HUES48 (cell line): ENCODE results near the gene AHCYL2.

Experiments
- H3K27ac ChIP-seq: one replicate; pipeline ENCODE4 v1.7.0; 2013; ENCODE audit warnings: low read depth, low read length, inconsistent platforms
- H3K27me3 ChIP-seq: 2 replicates; pipeline ENCODE4 v1.6.1; 2013; ENCODE audit warnings: mild to moderate bottlenecking, low read length; ENCODE audit not compliant: control insufficient read depth, insufficient read depth
- H3K36me3 ChIP-seq: 2 replicates; pipeline ENCODE4 v1.6.1; 2013; ENCODE audit warnings: low read length; ENCODE audit not compliant: control insufficient read depth, insufficient read depth
- H3K4me1 ChIP-seq: 2 replicates; pipeline ENCODE4 v1.6.1; 2013; ENCODE audit warnings: mild to moderate bottlenecking, low read length; ENCODE audit not compliant: control insufficient read depth, insufficient read depth
- H3K4me3 ChIP-seq: 2 replicates; pipeline ENCODE4 v1.5.1; 2013; ENCODE audit warnings: mild to moderate bottlenecking, low read depth, low read length
- H3K9ac ChIP-seq: 2 replicates; pipeline ENCODE4 v1.6.1; 2013; ENCODE audit warnings: mild to moderate bottlenecking, low read depth, low read length, moderate library complexity
- H3K9me3 ChIP-seq: 2 replicates; pipeline ENCODE4 v1.6.1; 2013; ENCODE audit warnings: low read length; ENCODE audit not compliant: control insufficient read depth, insufficient read depth

The AHCYL2 gene

DNA sequence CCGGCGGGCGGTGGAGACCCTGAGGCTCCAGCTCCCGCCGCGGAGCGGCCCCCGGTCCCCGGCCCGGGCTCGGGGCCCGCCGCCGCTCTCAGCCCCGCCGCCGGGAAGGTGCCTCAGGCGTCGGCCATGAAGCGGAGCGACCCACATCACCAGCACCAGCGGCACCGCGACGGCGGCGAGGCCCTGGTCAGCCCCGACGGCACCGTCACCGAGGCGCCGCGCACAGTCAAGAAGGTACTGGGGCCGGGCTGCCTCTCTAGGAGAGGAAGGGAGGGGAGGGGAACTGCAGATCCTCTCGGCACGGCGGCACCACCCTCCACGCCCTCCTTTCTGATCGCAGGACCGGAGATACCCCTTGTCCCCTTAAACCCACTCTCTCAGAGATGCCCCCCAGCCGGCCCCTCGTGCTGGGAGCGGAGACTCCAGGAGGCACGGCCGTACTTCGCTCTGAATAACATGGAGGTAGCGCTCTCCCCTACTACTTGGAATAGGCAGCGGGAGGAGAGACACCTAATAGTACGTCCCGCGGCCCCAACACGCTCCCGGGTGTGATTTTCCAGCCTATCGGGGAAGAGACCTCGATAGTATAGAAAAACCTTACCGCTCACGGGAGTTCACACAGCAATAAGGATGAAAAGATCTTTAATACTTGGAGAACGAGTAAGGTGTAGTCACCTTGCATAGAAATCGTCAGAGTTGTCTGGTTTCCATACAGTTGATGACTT, 538 bp downstream of the AHCYL2 start:
- H3K36me3 ChIP-seq, result no peaks in the 10 kb centered on the region
- peak overlapping the region; percentile 76 for H3K27ac ChIP-seq

DNA sequence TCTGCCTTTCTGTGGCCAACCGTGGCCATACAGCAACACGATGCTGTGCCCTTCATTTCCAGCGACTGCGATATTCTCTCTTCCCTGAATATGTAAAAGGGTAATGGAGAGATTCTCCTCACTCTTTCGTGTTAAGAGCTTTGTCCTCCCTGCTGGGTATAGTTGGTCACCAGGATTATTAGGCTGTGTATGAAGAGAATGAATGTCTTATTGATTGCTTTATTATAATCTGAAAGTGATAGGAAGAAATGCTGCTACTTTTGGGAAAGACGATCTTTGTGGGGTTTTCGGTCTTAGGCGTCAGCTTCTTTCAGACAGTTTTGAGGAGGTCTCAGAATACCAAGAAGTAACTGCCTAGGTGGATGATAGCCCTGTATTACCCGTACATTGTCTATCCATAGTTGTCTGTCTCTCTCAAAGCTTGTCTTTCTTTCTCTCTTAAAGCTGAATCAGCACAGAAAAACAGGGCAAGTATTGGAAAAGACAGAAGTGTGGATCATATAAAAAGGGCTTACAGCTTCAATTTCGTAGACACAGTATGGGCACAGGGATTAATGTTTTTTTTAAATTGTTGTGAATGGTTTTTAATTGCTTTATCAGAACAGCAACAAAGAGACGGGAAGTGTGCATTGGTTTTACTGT, 1.2 kb downstream of the AHCYL2 start:
- H3K4me1 ChIP-seq, result peaks cover 9% of the 10 kb centered on the region
- peak overlapping the region; percentile 88 for H3K4me3 ChIP-seq
- 0 out of 2 replicates have a peak, but pooled peaks cover 3% of the 10 kb centered on the region for H3K27me3 ChIP-seq
- peak overlapping the region; percentile 59 for H3K9ac ChIP-seq
- no peaks in the 10 kb centered on the region for H3K9me3 ChIP-seq
- H3K27ac ChIP-seq, result no peak overlapping the region
- H3K36me3 ChIP-seq, result no peaks in the 10 kb centered on the region

More for the DNA sequence above, 538 bp downstream of the AHCYL2 start:
- no peaks in the 10 kb centered on the region for H3K9me3 ChIP-seq
- peak overlapping the region; percentile 88 for H3K4me3 ChIP-seq
- peaks cover 9% of the 10 kb centered on the region for H3K4me1 ChIP-seq
- peak overlapping the region; percentile 59 for H3K9ac ChIP-seq
- 0 out of 2 replicates have a peak, but pooled peaks cover 3% of the 10 kb centered on the region for H3K27me3 ChIP-seq

DNA sequence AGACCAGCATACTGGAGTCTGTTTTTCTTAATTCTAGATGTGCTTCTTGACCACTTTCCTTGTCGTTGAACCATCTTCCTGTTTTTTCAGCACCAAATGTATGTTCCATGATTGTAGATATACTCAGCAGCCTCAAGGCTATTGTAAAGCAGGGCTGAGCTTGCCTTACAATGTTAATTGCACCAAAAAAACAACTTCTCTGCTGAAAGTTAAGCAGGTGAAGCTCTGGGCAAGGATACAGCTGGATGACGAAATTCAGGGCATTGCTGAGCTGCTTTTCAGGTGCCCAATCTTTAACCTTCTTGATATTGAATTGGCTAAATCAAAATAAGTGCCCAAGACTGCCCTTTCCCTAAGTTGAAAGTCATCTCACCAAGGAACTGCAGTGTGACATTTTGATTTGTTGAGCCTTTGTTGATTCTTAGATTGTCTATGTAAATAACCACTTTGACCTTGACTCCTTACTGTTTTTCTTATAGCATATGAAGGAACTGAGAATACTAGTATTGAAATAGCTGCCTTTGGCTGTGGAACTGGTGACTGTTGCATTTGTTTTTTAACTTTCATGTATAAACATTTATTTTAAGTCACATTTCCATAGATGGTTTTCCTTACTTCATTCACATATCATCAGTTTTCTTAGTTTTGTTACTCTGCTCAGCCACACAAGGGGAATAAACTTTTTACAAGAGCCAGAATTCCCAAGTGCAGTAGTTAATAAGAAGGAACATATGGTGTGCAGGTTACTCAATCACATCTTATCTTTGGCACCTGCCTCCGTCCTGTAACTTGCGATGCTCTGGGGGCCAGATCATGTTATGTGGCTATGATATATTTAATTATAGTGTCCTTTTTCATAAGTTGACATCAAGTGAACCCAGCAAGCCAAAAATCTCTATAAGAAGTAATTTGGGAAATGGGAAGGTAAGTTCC, 3.1 kb downstream of the AHCYL2 start:
- Histone ChIP-seq H3K9ac (no peak overlapping the region), H3K36me3 (no peaks in the 10 kb centered on the region), H3K9me3 (no peaks in the 10 kb centered on the region), H3K27ac (no peak overlapping the region), H3K27me3 (0 out of 2 replicates have a peak, but pooled peaks cover 3% of the 10 kb centered on the region), H3K4me1 (peaks cover 9% of the 10 kb centered on the region), H3K4me3 (no peak overlapping the region)

DNA sequence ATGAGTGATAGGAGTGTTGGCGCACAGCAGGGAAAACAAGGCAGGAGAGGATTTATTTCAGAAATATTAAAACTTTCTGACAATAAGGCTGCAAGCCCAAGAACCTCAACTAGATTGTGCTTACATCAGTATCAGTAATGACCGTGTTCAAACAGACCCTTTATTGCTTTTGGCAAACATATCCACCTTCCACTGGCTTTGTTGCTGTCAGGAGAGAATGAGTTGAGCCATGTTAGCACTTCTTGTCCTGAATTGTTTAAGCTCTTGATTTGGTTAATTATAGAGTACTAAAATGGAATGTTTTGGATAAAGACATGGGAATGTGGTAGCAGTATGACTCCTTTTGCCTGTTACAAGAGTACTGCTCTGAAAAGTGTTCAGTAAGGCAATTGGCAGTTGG, 3.8 kb downstream of the AHCYL2 start:
- no peak overlapping the region for H3K4me3 ChIP-seq
- H3K9ac ChIP-seq, result no peak overlapping the region
- H3K9me3 ChIP-seq, result no peaks in the 10 kb centered on the region
- H3K27me3 ChIP-seq, result 0 out of 2 replicates have a peak, but pooled peaks cover 3% of the 10 kb centered on the region
- H3K4me1 ChIP-seq, result peaks cover 9% of the 10 kb centered on the region
- H3K27ac ChIP-seq, result no peak overlapping the region
- H3K36me3 ChIP-seq, result no peaks in the 10 kb centered on the region

DNA sequence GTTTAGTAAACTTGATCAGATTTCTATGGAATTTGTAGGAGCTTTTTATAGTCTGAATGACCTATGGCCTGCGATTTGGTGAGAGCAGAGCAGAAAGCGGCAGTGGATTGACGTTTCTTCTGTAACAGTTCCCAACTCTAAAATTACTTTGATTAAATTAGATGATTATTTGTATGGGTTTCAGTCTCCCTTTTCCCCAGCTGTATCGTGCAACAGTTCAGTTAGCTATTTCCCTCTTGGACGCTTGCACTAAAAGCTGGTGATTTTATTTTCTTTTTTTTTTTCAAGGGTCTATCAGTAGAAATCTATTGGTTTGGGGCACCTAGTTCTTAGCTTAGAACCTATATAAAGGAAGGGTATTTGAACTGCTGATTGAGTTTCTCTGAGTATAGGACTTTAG, 6.8 kb downstream of the AHCYL2 start:
- no peak overlapping the region for H3K9ac ChIP-seq
- peaks cover 4% of the 10 kb centered on the region for H3K4me1 ChIP-seq
- no peaks in the 10 kb centered on the region for H3K36me3 ChIP-seq
- no peaks in the 10 kb centered on the region for H3K27me3 ChIP-seq
- H3K4me3 ChIP-seq, result no peak overlapping the region
- no peaks in the 10 kb centered on the region for H3K9me3 ChIP-seq
- H3K27ac ChIP-seq, result no peak overlapping the region

DNA sequence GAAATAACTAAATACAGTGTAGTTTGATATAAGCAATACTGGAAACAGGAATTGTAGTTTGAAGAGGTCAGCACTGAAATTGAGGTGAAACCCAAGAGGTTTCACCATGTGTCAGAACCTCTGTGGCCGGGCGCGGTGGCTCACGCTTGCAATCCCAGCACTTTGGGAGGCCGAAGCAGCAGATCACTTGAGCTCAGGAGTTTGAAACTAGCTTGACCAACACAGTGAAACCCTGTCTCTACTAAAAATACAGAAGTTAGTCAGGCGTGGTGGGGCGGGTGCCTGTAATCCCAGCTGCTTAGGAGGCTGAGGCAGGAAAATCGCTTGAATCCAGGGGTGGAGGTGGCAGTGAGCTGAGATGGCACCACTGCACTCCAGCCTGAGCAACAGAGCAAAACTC, 13.7 kb downstream of the AHCYL2 start:
- Histone ChIP-seq H3K27ac (no peak overlapping the region), H3K9me3 (no peaks in the 10 kb centered on the region), H3K9ac (no peak overlapping the region), H3K4me1 (no peaks in the 10 kb centered on the region), H3K27me3 (no peaks in the 10 kb centered on the region), H3K4me3 (no peak overlapping the region), H3K36me3 (no peaks in the 10 kb centered on the region)

DNA sequence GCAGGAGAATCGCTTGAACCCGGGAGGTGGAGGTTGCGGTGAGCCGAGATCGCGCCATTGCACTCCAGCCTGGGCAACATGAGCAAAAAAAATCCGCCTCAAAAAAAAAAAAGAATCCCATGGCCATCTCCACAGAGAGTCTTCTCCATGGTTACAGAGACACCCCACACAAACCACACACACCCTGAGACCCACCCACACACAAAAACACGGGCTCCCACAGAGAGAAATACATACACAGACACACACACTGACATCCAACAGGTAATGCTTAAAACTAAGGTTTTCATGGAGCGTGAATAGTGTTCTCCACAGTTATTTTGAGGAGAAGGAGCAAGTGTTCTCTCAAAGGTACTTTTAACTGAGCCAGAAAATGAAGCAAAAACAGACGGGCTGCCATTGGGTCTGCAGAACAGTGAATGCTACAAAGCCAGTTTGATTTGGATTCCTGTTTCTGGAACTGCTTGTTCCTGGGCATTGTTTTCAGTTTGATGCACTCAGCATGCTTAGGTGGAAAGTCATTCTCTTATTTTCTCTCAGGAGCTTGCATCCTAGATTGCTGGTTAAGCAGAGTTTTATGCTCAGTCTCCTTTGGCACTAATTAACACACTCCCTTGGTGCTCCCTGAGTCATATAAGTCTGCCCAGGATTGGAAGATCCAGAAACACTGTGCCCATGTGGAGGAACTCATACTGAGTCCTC, 15.4 kb downstream of the AHCYL2 start:
- Histone ChIP-seq H3K4me1 (no peaks in the 10 kb centered on the region), H3K4me3 (no peak overlapping the region), H3K36me3 (no peaks in the 10 kb centered on the region), H3K27me3 (no peaks in the 10 kb centered on the region), H3K9ac (no peak overlapping the region), H3K9me3 (no peaks in the 10 kb centered on the region), H3K27ac (no peak overlapping the region)

DNA sequence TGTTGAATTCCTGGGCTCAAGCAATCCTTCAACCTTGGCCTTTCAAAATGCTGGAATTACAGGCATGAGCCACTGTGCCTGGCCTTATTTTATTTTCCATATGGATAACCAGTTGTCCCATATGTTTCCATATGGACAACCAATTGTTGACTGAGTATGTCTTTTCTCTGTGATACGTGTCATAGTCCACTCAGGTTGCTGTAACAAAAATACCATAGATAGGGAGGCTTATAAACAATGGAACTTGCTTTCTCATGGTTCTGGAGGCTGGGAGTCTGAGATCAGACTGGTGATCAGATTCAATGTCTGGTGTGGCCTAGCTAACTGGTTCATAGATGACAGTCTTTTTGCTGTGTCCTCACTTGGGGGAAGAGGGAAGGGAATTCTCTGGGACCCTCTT, 19.4 kb downstream of the AHCYL2 start:
- Histone ChIP-seq H3K36me3 (no peaks in the 10 kb centered on the region), H3K4me1 (peaks cover 4% of the 10 kb centered on the region; the same call in 1 of the 2 replicates), H3K27me3 (no peaks in the 10 kb centered on the region), H3K4me3 (no peak overlapping the region), H3K27ac (no peak overlapping the region), H3K9ac (no peak overlapping the region), H3K9me3 (no peaks in the 10 kb centered on the region)

DNA sequence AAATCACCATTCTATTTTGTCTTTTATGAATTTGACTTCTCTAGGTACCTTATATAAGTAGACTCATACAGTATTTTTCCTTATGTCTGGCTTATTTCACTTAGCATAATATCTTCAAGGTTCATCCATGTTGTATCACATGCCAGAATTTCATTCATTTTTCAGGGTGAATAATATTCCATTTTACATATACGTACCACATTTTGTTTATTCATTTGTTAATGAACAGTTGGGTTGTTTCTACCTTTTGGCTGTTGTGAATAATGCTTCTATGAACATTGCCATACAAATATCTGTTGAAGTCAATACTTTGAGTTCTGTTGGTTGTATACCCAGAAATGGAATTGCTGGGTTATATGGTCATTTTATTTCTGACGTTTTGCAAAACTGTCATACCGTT, 20.7 kb downstream of the AHCYL2 start:
- no peaks in the 10 kb centered on the region for H3K27me3 ChIP-seq
- no peak overlapping the region for H3K4me3 ChIP-seq
- peaks cover 4% of the 10 kb centered on the region; the same call in 1 of the 2 replicates for H3K4me1 ChIP-seq
- H3K36me3 ChIP-seq, result no peaks in the 10 kb centered on the region
- no peaks in the 10 kb centered on the region for H3K9me3 ChIP-seq
- no peak overlapping the region for H3K27ac ChIP-seq
- no peak overlapping the region for H3K9ac ChIP-seq

DNA sequence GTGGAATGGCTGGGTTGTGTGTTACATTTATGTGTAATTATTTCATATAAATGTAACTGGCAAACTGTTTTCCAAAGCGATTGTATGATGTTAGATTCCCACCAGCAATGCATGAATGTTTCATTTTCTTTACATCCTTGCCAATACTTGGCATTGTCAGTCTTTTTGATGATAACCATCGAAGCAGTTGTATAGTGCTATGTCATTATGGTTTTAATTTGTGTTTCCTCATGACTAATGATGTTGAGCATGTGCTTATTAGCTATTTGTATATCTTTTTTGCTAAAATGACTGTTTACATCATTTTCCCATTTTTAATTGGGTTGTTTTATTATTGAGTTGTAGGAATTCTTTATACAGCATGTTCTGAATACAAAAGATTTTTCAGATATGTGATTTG, 22.3 kb downstream of the AHCYL2 start:
- H3K36me3 ChIP-seq, result no peaks in the 10 kb centered on the region
- H3K9me3 ChIP-seq, result no peaks in the 10 kb centered on the region
- H3K4me3 ChIP-seq, result no peak overlapping the region
- H3K4me1 ChIP-seq, result peaks cover 4% of the 10 kb centered on the region; the same call in 1 of the 2 replicates
- H3K27ac ChIP-seq, result no peak overlapping the region
- H3K9ac ChIP-seq, result no peak overlapping the region
- no peaks in the 10 kb centered on the region for H3K27me3 ChIP-seq
